LNCAP (cell line): ENCODE data around the gene LRRTM1.
A peak's percentile ranks its signal among the peaks of the same experiment; 100 is the strongest.

Experiments
- TF ChIP-seq, protein P1 (sequence below): fragments of 450-650 bp; IDR thresholded peaks from 2 replicates; pipeline ENCODE4 v1.5.1; 2017; ENCODE audit warnings: mild to moderate bottlenecking

The LRRTM1 gene

DNA sequence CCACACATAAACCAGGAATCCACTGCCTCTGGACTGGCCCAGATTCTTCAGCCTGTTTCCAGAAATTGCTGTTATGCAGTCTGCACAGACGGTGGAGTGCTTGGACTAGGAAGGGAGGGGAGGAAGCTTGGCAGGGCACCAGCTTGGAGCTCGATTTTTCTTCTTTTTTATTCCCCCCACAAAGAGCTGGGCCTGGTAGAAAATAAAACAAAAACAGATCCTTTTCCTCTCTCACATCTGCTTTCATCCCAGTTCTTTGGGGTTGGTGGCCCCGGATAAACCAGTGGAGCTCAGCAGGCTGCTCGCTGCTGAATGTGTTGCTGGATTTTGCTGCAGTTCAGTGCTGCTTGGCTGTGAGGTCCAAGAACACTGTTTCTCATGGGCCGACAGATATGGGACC is 16.0 kb downstream of the LRRTM1 start:
- TF ChIP-seq, protein P1, sequence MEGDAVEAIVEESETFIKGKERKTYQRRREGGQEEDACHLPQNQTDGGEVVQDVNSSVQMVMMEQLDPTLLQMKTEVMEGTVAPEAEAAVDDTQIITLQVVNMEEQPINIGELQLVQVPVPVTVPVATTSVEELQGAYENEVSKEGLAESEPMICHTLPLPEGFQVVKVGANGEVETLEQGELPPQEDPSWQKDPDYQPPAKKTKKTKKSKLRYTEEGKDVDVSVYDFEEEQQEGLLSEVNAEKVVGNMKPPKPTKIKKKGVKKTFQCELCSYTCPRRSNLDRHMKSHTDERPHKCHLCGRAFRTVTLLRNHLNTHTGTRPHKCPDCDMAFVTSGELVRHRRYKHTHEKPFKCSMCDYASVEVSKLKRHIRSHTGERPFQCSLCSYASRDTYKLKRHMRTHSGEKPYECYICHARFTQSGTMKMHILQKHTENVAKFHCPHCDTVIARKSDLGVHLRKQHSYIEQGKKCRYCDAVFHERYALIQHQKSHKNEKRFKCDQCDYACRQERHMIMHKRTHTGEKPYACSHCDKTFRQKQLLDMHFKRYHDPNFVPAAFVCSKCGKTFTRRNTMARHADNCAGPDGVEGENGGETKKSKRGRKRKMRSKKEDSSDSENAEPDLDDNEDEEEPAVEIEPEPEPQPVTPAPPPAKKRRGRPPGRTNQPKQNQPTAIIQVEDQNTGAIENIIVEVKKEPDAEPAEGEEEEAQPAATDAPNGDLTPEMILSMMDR: peak; percentile 43

DNA sequence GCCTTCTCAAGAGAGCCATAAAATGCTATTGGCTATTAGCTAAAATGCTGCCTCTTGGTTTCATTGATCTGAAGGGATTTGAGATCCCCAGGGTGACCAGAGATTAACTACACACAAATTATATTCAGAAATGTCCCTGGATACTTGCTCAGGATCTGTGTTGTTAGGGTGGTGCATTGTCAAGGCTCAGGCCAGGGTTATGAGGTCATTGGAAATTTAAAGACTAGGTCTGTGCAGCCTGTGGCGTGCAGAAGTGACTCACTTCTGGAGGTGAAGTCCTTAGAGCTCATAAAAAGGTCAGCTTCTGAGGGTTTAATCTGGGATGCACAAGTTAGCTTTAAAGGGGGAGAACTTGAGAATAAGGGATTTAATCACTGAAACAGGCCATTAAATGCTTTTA is 23.5 kb downstream of the LRRTM1 start:
- TF ChIP-seq, protein P1: no peak

DNA sequence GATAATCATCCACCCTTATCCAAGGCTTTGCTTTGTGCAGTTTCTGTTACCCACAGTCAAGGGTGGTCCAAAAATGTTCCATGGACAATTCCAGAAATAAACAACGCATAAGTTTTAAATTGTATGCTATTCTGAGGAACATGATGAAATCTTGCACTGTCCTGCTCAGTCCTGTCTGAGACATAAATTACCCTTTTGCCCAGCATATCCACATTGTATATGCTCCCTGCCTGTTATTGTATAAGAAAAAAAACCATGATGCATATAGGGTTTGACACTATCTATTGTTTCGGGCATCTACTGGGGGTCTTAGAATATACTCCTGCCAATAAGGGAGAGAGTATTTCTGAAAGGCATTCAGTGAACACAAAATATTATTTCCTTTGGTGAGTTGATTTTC is 24.0 kb downstream of the LRRTM1 start:
- TF ChIP-seq, protein P1: no peak

DNA sequence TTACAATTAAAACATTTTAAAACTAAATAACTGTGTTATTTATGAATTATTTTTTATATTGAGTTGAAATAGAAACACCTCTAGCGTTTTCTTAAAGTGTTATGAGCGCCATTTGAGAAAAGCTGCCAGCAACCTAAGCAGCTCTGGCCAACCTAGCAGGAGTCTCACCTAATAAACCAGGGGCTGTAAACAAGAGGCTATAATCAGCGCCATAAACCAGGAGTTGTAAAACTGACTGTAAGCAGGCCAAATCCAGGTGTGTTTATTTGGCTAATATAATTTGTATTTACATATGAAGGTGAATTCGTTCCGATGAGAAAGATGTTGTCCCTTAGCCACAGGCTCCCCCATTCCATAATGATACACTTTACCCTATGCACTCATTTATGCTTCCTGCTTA is 34.7 kb downstream of the LRRTM1 start:
- TF ChIP-seq, protein P1: no peak

DNA sequence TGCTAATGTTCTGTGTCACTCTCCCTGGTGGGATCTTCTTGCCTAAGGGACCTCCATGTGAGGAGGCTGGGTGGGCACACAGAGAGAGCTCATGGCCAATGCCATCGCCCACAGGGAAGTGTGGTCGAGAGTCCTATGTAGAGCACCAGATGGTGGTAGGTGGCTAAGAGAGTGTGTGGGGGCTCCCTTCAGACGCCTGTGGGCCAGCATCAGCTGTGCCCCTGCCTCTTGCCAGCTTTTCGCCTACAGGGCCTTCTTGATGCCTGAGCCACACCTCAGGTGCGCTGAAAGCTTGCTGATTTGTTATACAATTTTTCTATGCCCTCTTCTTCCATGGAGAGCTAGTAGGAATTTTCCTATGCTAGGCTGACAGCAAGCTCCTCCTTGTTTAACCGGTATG is 38.3 kb downstream of the LRRTM1 start:
- TF ChIP-seq, protein P1: no peak

DNA sequence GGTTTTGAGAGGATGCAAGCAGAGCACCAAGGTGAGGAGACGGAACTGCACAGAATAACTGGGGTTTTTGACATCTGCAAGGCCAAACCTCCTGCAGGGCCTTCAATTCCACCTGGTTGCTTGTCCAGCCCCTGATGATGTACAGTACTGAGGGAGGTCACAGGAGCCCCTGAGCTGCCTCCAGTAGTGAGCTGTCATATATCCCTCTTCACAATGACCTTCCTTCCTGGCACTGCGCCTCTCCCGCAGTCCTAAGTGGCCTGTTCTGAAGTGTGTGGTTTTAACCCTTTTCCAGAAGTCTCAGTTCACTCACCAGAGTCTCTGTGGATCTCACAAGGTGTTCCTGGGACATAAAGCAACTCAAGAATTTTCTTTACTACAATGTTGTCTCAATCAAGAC is 45.3 kb downstream of the LRRTM1 start:
- TF ChIP-seq, protein P1: no peak

DNA sequence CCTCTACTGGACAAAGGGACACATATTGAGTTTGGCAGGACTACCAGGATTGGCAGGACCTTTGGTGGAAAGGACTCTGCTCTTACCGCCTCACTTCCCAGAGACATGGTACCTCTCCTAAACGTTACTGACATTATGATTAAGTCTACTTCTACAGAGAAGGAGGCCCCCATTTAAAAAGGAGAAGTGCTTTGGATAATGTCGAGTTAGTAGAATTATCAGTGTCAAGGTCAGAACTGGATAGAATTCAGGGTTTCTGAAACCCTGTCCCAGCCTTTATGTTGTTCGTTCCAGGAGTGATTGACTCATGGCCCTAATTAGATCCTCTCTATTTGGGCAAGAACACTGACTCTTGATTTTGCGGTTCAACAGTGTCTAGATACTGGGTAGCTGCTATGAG is 45.8 kb downstream of the LRRTM1 start:
- TF ChIP-seq, protein P1: no peak

DNA sequence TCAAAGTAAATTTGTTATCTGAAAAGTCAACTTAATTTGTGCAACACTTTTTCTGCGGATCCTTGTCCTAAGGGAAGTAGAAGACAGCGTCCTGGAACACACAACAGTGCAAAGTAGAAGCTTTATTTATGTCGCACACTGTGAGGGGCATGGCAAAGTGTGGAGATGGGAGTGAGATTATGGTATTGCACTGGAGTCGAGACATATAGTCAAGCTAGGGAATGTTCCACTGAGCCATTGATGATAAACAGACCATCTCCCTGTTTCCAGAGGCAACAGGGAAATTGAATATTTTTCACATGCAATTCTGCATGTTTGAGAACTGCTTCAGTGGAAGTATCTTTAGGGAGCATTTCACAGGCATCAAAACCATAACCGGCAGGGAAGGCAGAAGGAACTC is 46.2 kb downstream of the LRRTM1 start:
- TF ChIP-seq, protein P1: no peak
